NCI-H128 (cell line): ENCODE data around the gene KIAA1671.

Experiments used
- DNase-seq: peaks from one replicate; lab custom pipeline; 2025; ENCODE audit not compliant: unreplicated experiment; lab: John Stamatoyannopoulos, UW

The KIAA1671 gene

GRCh38 chr22:25007444-25008106, 55.1 kb downstream of the KIAA1671 start:
- DNase-seq: no peak

- DNase-seq: no peak
Observed at GRCh38 chr22:25008666-25009065, 56.1 kb downstream of the KIAA1671 start.

DNA sequence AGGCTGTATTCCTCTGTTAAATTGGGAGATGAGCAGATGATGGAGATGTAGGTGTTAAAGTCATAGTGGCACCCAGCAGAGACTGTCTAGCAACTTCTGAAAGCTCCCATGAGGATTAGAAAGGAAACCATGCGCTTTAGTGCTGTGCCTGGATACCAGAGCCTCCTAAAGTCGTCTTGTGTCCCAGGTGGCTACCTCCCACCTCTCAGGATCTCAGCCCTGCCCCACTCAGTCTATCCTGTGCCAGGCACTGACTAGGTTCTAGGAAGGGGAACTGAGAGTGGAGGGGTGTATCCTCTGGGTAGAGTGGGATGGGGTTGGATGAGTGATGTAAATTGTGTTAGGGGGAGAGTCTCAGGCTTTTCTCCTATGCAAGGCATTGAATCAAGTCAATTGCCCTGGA, 60.2 kb downstream of the KIAA1671 start:
- DNase-seq: no peak

DNA sequence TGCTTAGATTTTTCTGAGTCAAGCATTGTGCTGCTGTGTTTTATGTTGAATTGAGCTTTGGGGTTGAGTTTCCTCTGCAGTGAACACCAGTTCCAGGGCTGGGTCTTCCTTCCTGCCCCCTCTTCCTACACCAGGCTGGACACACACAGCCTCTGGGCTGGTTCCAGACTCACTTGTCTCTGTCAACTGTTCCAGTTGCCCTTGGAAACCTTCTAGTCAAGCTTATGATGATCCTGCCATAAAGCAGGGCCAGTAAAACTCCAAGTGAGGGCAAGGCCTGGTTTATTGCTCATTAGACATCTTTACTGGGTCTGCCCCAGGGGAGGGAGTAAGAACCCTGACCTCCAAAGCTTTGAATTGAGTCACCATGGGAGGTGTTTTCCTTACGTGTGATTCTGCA, 61.1 kb downstream of the KIAA1671 start:
- DNase-seq: no peak

DNA sequence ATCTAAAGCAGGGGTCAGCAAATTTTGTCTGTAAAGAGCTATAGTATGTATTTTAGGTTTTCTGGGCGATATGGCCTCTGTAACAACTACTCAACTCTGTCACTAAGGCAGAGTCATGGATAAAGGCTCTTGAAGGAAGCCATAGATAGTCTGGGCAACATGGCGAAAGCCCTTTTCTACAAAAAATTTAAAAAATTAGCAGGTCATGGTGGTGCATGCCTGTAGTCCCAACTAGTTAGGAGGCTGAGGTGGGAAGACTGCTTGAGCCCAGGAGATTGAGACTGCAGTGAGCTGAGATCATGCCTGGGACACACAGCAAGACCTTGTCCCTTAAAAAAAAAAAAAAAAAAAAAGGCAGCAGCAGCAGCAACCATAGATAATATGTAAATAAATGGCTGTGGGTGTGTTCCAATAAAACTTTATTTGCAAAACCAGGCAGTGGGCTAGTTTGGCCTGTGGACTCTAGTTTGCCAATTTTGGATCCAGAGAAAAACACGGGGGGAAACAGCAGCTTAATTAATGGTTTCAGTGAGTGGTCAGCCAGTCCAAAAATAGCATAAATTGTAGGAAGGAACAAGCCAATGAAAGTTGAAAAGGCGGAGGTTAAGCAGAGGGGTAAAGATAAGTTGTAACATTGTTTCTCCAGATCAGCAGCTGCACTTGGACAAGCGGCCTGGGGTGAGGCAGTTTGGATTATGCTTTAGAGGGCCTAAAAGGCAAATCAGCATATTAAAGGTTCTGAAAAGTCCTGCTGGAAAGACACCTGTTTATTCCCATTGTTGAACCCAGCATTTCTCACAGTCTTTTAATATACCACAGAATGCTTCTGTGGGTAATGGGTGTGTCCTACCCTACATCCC, 62.6 kb downstream of the KIAA1671 start:
- DNase-seq: no peak

- DNase-seq: no peak
Observed at GRCh38 chr22:25016311-25016710, 63.8 kb downstream of the KIAA1671 start.

GRCh38 chr22:25018009-25018408, 65.5 kb downstream of the KIAA1671 start:
- no peak for DNase-seq

GRCh38 chr22:25019427-25020184, 67.1 kb downstream of the KIAA1671 start:
- no peak for DNase-seq

GRCh38 chr22:25021409-25021808, 68.9 kb downstream of the KIAA1671 start:
- no peak for DNase-seq

DNA sequence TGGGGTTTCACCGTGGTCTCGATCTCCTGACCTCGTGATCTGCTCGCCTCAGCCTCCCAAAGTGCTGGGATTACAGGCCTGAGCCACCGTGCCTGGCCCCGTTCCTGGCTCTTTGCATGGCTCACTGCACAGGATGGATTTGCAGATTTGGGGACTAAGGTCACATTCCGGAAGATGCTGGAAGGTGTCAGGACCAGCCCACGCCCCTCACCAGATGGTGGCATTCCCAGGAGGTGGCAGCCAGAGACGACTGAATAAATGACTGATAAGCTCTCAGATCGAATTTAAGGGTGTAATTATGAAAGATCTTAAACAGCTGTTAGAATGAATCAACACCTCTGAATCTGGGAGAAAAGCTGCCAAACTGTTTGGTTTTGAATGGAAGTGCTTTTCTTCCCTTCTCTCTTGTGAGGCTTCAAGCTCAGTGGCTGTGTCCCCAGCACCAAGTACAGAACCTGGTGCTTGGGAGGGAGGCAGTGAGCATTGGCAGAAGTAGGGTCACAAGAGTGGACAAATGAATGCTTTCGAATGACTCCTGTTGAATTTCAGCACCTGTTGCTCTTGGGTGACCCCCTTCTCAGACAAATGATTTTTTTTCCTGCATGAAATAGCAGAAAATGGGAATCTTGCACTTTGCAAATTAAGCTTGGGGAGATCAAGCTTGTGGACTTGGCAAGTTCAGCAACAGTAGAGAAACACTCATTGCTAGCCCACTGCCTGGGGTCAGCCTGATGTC, 69.6 kb downstream of the KIAA1671 start:
- no peak for DNase-seq

GRCh38 chr22:25023879-25024278, 71.4 kb downstream of the KIAA1671 start:
- DNase-seq: no peak

GRCh38 chr22:25024895-25025294, 72.4 kb downstream of the KIAA1671 start:
- DNase-seq: no peak

DNA sequence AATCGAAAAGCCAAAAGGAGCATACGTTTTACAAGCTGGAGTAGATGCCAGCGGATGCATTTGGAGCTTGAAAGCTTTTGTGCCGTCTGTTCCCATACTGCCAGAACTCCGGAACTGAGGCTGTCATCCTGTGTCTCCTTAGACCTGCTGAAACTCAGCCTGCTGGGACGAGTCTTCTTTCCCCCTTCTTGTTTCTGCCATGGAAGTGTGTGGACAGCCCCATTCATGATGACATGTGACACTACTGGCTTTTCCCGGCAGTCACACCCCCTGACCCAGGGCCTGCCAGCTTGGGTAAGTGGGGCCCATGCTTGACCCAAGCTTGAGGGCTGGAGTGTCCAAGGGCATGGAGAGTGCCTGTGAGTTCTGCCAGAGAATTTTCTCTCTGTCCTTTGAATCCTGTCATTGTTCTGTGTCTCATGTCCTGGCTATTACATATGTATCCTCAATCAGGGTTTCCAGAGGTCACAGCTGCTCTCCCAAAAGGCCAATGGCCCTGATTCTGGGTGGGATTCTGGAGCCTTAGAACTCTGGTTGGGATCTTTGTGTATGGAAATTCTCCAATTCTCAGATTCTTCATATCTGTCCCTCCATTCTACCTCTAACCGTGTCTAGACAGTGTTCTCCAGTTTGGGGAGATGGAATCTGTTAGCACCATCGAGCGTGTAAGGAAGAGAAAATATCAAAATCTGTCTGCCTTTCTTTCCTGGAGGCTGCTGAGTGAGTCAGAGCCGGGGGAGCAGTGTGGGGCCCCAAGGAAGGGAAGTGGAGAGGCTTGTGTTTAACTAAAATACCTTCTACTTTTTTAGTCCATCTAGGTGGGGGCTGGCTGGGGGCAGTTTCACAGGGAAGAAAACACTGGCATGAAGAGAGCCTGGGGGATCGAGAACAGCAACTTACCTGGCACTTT, 73.2 kb downstream of the KIAA1671 start:
- no peak for DNase-seq

- DNase-seq: no peak
Observed at GRCh38 chr22:25027043-25027906, 74.8 kb downstream of the KIAA1671 start.

GRCh38 chr22:25027959-25028840, 75.7 kb downstream of the KIAA1671 start:
- no peak for DNase-seq

DNA sequence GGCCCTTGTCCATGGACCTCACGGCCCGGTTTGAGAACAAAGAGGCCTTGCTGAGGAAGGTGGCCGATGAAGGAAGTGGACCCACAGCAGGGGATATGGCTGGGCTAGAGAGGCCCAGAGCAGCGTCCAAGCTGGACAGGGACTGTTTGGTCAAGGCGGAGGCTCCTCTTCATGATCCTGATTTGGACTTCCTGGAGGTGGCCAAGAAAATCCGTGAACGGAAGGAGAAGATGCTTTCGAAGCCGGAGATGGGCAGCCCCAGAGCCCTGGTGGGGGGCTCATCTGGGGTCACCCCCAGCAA, 76.3 kb downstream of the KIAA1671 start:
- no peak for DNase-seq

GRCh38 chr22:25029181-25029580, 76.7 kb downstream of the KIAA1671 start:
- DNase-seq: no peak

DNA sequence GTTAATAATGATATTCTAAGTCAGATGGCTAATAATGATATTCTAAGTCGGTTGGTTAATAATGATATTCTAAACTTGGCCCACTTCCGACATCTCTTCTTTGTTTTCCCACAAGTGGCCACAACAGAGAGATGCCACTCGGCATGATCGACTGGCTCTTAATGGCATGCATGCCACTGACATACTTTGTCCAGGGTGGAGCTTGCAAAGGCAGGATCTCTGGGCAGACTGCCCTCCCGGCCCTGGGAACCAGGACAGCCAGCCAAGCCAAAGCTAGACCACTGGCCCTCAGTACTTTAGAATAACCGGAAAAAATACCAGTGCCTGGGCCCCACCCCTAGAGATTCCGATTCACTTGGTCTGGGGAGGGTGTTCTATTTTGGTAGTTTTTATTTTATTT, 78.1 kb downstream of the KIAA1671 start:
- no peak for DNase-seq
